HepG2 (cell line): ENCODE results near the gene TMEM219. TPM values are rescaled to one million over a fixed set of nuclear protein-coding genes. Genes with fewer than 3 reads are reported as not detected.

ENCODE experiments used
- ATAC-seq: fragments of 200-7000 bp; cut with Tn5 transposase; 3 replicates; pipeline ENCODE4 v1.9.1; 2020; ENCODE audit warnings: mild to moderate bottlenecking, moderate library complexity
- BruUV-seq: library from RNA; stranded (reverse); fragments of 400-500 nt; replicated peaks from 2 replicates; lab custom pipeline; 2021; lab: Mats Ljungman, UMichigan
- CTCF ChIA-PET: fragments of 300-600 bp; formaldehyde crosslinking; extraction: SDS; loops from one replicate; lab custom pipeline; 2021; ENCODE audit warnings: low total read pairs, inconsistent platforms, low intra/inter-chr PET ratio; lab: Yijun Ruan, JAX
- POLR2A ChIA-PET: fragments of 350-600 bp; sonication (Branson Sonifier 250); formaldehyde crosslinking; loops from one replicate; lab custom pipeline; 2020; ENCODE audit warnings: antibody characterized with exemption, inconsistent platforms; lab: Yijun Ruan, JAX
- DNase-seq: peaks from one replicate; pipeline ENCODE4 v3.0.0-alpha.2; 2015; ENCODE audit warnings: low spot score
- FAIRE-seq: peaks from 3 replicates; lab custom pipeline; 2011; peaks lifted over from hg19 to GRCh38; lab: Jason Lieb, UNC
- H2AFZ ChIP-seq: one replicate; pipeline ENCODE4 v1.6.1; 2011; ENCODE audit warnings: low read length, inconsistent platforms
- H3K27ac ChIP-seq: fragments of 300-600 bp; 3 replicates; pipeline ENCODE4 v1.8.0; 2011; ENCODE audit warnings: mixed run types, mild to moderate bottlenecking, mixed read lengths, low read length, inconsistent platforms; ENCODE audit not compliant: insufficient read depth; ENCODE audit errors: extremely low read length
- H3K27me3 ChIP-seq, 2 experiments: fragments of 200-600 bp in 1 of 2; 2 replicates in 1 of 2; 3 replicates in 1 of 2; pipeline versions ENCODE4 v1.6.0 to v1.8.0; 2011; ENCODE audit warnings: low read length in 2 of 2, mild to moderate bottlenecking in 2 of 2, moderate library complexity in 2 of 2, inconsistent platforms in 1 of 2; ENCODE audit not compliant: insufficient read depth in 2 of 2, control insufficient read depth in 1 of 2
- H3K36me3 ChIP-seq, 2 experiments: fragments of 200-600 bp in 1 of 2; replicated peaks in 1 of 2; 2 replicates in 1 of 2; 3 replicates in 1 of 2; pipeline versions ENCODE4 v1.5.1 to v1.8.0; 2011; ENCODE audit warnings: low read length in 2 of 2, inconsistent platforms in 1 of 2; ENCODE audit not compliant: insufficient read depth in 2 of 2, control insufficient read depth in 1 of 2
- H3K4me1 ChIP-seq: 2 replicates; pipeline ENCODE4 v1.5.1; 2012; ENCODE audit warnings: low read length, inconsistent platforms; ENCODE audit not compliant: insufficient read depth
- H3K4me2 ChIP-seq: 2 replicates; pipeline ENCODE4 v1.6.0; 2011; ENCODE audit warnings: low read depth, low read length, inconsistent platforms
- H3K4me3 ChIP-seq, 3 experiments: fragments of 200-600 bp in 1 of 3; sonication (generic), shearing (Covaris generic) in 1 of 3; replicated peaks in 1 of 3; 2 replicates each; pipeline ENCODE4 v1.5.1; 2011 to 2016; ENCODE audit warnings: low read length in 3 of 3, inconsistent platforms in 2 of 3, low read depth in 2 of 3, mild to moderate bottlenecking in 2 of 3, control low read depth in 1 of 3, mixed read lengths in 1 of 3; ENCODE audit not compliant: insufficient read depth in 1 of 3
- H3K79me2 ChIP-seq: one replicate; pipeline ENCODE4 v1.6.1; 2011; ENCODE audit warnings: low read length, inconsistent platforms; ENCODE audit not compliant: insufficient read depth
- H3K9ac ChIP-seq: 2 replicates; pipeline ENCODE4 v1.6.0; 2011; ENCODE audit warnings: mild to moderate bottlenecking, low read depth, low read length, inconsistent platforms; ENCODE audit not compliant: insufficient read depth
- H3K9me3 ChIP-seq: 2 replicates; pipeline ENCODE4 v1.5.1; 2012; ENCODE audit warnings: mild to moderate bottlenecking, low read length
- H4K20me1 ChIP-seq: 2 replicates; pipeline ENCODE4 v1.6.0; 2011; ENCODE audit warnings: inconsistent platforms, mild to moderate bottlenecking, low read length, moderate library complexity; ENCODE audit not compliant: insufficient read depth
- EED ChIP-seq: sonication (generic); formaldehyde crosslinking; IDR thresholded peaks from 2 replicates; pipeline ENCODE4 v1.5.0; 2020; ENCODE audit warnings: mild to moderate bottlenecking, missing genetic modification reagents
- HINFP ChIP-seq: sonication (generic); formaldehyde crosslinking; IDR thresholded peaks from 2 replicates; pipeline ENCODE4 v1.4.0; 2020; ENCODE audit warnings: low read depth, mild to moderate bottlenecking, missing genetic modification reagents
- MAF1 ChIP-seq: sonication (generic); formaldehyde crosslinking; IDR thresholded peaks from 2 replicates; pipeline ENCODE4 v1.5.0; 2020; ENCODE audit warnings: missing genetic modification reagents, borderline replicate concordance
- SMC3 ChIP-seq: IDR thresholded peaks from 2 replicates; pipeline ENCODE4 v1.6.1; 2011; ENCODE audit warnings: low read length, improper control_type of control experiment
- TCF7 ChIP-seq: sonication (generic); IDR thresholded peaks from 2 replicates; pipeline ENCODE4 v1.6.1; 2016; ENCODE audit warnings: antibody characterized with exemption, low read depth
- THRA ChIP-seq: sonication (generic); formaldehyde crosslinking; IDR thresholded peaks from 2 replicates; pipeline ENCODE4 v1.4.0; 2020; ENCODE audit warnings: missing genetic modification reagents, borderline replicate concordance
- TRIM24 ChIP-seq: sonication (generic); formaldehyde crosslinking; IDR thresholded peaks from 2 replicates; pipeline ENCODE4 v1.8.0; 2022; ENCODE audit warnings: mild to moderate bottlenecking, missing genetic modification reagents
- ZNF12 ChIP-seq: sonication (generic); formaldehyde crosslinking; IDR thresholded peaks from 2 replicates; pipeline ENCODE4 v1.5.0; 2020; ENCODE audit warnings: missing genetic modification reagents
- ZNF563 ChIP-seq: sonication (generic); formaldehyde crosslinking; IDR thresholded peaks from 2 replicates; pipeline ENCODE4 v1.8.0; 2022; ENCODE audit warnings: mild to moderate bottlenecking, moderate library complexity, missing genetic modification reagents
- WGBS: methylation state at CpG from one replicate; pipeline ENCODE4 v1.1.6; 2017; ENCODE audit warnings: low lambda C conversion rate; 5-methylcytosine and 5-hydroxymethylcytosine counted together
- in situ Hi-C: cut with HindIII; loops from 2 replicates; pipeline ENCODE4 v1.10.0; 2017; ENCODE audit warnings: low pct_unique_long_range_greater_than_20kb; ENCODE audit not compliant: extremely low pct_ligation_motif_present
- intact Hi-C: fragments of 100-400 bp; cut with micrococcal nuclease; formaldehyde crosslinking; loops from one replicate; pipeline ENCODE4 v1.10.0; 2022; ENCODE audit not compliant: unreplicated experiment
- polyA plus RNA-seq, 8 experiments: library from polyadenylated mRNA; depleted of rRNA in 3 of 8; stranded (reverse) in 7 of 8; unstranded in 1 of 8; fragments of >200 nt; fragmentation: Illumina TruSeq in 4 of 8; extraction: Trizol in 4 of 8; gene quantifications; 2 replicates each; pipeline versions ENCODE4 v1.2.1 to v1.2.3, GENCODE V29; 2011 to 2016; ENCODE audit warnings: low read depth in 4 of 8, missing spikeins in 1 of 8, mixed read lengths in 1 of 8; ENCODE audit not compliant: insufficient read depth in 1 of 8
- total RNA-seq, 5 experiments: library from RNA; depleted of rRNA; stranded (reverse); fragments of >200 nt; fragmentation: Illumina TruSeq; extraction: Trizol; gene quantifications; 2 replicates each; pipeline ENCODE4 v1.2.3, GENCODE V29; 2016; ENCODE audit warnings: low read depth in 1 of 5
- TF ChIP-seq, protein P1 (sequence below): sonication (generic); formaldehyde crosslinking; IDR thresholded peaks from 2 replicates; pipeline ENCODE4 v1.4.0; 2020; ENCODE audit warnings: low read depth, mild to moderate bottlenecking, missing genetic modification reagents
- TF ChIP-seq, protein P2 (sequence below): sonication (generic); formaldehyde crosslinking; IDR thresholded peaks from 2 replicates; pipeline ENCODE4 v1.5.1; 2020; ENCODE audit warnings: mild to moderate bottlenecking, missing genetic modification reagents, moderate library complexity
- TF ChIP-seq, protein P3 (sequence below): sonication (generic); formaldehyde crosslinking; IDR thresholded peaks from 2 replicates; pipeline ENCODE4 v1.4.0; 2020; ENCODE audit warnings: missing genetic modification reagents

TMEM219 gene
- total and polyA plus RNA-seq, 2 of the 13 experiments (the other 11 are each of a cell fraction or from before 2014, with no cell fraction given) = 105 to 115 TPM

- in situ Hi-C loops (no loop called here), intact Hi-C loops (no loop called here)
- H3K9me3 ChIP-seq = no peaks in the 10 kb centered on the region
- DNase-seq = no peak
- no peak overlapping the region for H3K4me3 ChIP-seq
- H3K9ac ChIP-seq = no peak overlapping the region
- no peak overlapping the region for H2AFZ ChIP-seq
- H3K4me1 ChIP-seq = peaks cover 31% of the 10 kb centered on the region
- H4K20me1 ChIP-seq = no peaks in the 10 kb centered on the region
- FAIRE-seq = no peak
- peaks cover 13% of the 10 kb centered on the region for H3K79me2 ChIP-seq
- no peak for ATAC-seq
- H3K4me2 ChIP-seq = no peak overlapping the region
- no peaks in the 10 kb centered on the region for H3K27me3 ChIP-seq
- BruUV-seq = no TSS peak
- POLR2A ChIA-PET = no interaction called here
- no peak overlapping the region for H3K27ac ChIP-seq
- H3K36me3 ChIP-seq = peaks cover 3 to 37% of the 10 kb centered on the region in 2 experiments; a peak in 3 of 5 replicates
- CTCF ChIA-PET = no interaction called here
- 96% methylated on average over 12 of the region's 12 CpGs for WGBS
- TF ChIP-seq, protein P1, sequence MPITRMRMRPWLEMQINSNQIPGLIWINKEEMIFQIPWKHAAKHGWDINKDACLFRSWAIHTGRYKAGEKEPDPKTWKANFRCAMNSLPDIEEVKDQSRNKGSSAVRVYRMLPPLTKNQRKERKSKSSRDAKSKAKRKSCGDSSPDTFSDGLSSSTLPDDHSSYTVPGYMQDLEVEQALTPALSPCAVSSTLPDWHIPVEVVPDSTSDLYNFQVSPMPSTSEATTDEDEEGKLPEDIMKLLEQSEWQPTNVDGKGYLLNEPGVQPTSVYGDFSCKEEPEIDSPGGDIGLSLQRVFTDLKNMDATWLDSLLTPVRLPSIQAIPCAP = no peak
- TF ChIP-seq MAF1 (CRISPR knock-in tag) (no peak), HINFP (CRISPR knock-in tag) (no peak), TRIM24 (CRISPR knock-in tag) (no peak), SMC3 (no peak), TCF7 (no peak), THRA (CRISPR knock-in tag) (no peak), EED (CRISPR knock-in tag) (no peak), ZNF12 (no peak), ZNF563 (no peak)
- TF ChIP-seq, protein P2, sequence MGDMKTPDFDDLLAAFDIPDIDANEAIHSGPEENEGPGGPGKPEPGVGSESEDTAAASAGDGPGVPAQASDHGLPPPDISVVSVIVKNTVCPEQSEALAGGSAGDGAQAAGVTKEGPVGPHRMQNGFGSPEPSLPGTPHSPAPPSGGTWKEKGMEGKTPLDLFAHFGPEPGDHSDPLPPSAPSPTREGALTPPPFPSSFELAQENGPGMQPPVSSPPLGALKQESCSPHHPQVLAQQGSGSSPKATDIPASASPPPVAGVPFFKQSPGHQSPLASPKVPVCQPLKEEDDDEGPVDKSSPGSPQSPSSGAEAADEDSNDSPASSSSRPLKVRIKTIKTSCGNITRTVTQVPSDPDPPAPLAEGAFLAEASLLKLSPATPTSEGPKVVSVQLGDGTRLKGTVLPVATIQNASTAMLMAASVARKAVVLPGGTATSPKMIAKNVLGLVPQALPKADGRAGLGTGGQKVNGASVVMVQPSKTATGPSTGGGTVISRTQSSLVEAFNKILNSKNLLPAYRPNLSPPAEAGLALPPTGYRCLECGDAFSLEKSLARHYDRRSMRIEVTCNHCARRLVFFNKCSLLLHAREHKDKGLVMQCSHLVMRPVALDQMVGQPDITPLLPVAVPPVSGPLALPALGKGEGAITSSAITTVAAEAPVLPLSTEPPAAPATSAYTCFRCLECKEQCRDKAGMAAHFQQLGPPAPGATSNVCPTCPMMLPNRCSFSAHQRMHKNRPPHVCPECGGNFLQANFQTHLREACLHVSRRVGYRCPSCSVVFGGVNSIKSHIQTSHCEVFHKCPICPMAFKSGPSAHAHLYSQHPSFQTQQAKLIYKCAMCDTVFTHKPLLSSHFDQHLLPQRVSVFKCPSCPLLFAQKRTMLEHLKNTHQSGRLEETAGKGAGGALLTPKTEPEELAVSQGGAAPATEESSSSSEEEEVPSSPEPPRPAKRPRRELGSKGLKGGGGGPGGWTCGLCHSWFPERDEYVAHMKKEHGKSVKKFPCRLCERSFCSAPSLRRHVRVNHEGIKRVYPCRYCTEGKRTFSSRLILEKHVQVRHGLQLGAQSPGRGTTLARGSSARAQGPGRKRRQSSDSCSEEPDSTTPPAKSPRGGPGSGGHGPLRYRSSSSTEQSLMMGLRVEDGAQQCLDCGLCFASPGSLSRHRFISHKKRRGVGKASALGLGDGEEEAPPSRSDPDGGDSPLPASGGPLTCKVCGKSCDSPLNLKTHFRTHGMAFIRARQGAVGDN (CRISPR knock-in tag) = no peak
- TF ChIP-seq, protein P3, sequence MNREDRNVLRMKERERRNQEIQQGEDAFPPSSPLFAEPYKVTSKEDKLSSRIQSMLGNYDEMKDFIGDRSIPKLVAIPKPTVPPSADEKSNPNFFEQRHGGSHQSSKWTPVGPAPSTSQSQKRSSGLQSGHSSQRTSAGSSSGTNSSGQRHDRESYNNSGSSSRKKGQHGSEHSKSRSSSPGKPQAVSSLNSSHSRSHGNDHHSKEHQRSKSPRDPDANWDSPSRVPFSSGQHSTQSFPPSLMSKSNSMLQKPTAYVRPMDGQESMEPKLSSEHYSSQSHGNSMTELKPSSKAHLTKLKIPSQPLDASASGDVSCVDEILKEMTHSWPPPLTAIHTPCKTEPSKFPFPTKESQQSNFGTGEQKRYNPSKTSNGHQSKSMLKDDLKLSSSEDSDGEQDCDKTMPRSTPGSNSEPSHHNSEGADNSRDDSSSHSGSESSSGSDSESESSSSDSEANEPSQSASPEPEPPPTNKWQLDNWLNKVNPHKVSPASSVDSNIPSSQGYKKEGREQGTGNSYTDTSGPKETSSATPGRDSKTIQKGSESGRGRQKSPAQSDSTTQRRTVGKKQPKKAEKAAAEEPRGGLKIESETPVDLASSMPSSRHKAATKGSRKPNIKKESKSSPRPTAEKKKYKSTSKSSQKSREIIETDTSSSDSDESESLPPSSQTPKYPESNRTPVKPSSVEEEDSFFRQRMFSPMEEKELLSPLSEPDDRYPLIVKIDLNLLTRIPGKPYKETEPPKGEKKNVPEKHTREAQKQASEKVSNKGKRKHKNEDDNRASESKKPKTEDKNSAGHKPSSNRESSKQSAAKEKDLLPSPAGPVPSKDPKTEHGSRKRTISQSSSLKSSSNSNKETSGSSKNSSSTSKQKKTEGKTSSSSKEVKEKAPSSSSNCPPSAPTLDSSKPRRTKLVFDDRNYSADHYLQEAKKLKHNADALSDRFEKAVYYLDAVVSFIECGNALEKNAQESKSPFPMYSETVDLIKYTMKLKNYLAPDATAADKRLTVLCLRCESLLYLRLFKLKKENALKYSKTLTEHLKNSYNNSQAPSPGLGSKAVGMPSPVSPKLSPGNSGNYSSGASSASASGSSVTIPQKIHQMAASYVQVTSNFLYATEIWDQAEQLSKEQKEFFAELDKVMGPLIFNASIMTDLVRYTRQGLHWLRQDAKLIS (CRISPR knock-in tag) = no peak
Measured at GRCh38 chr16:29922986-29923501, 38.8 kb upstream of the TMEM219 start.
